GM12878 (cell line): ENCODE measurements around the gene ECI1. TPM values are rescaled to one million over a fixed set of nuclear protein-coding genes. Genes with fewer than 3 reads are reported as not detected.

ENCODE experiments used
- CHD1 ChIP-seq: IDR thresholded peaks from 2 replicates; pipeline ENCODE4 v1.6.1; 2012; ENCODE audit warnings: low read depth, low read length, improper control_type of control experiment
- DPF2 ChIP-seq: fragments of 450-650 bp; IDR thresholded peaks from 2 replicates; pipeline ENCODE4 v1.6.1; 2017; ENCODE audit warnings: mild to moderate bottlenecking
- EGR1 ChIP-seq, 2 experiments: IDR thresholded peaks; 1 replicate in 1 of 2; 2 replicates in 1 of 2; pipeline ENCODE4 v1.6.1; 2011 to 2012; ENCODE audit warnings: low read depth in 2 of 2, low read length in 2 of 2, borderline replicate concordance in 1 of 2, mild to moderate bottlenecking in 1 of 2, moderate library complexity in 1 of 2
- ESRRA ChIP-seq: IDR thresholded peaks from 2 replicates; pipeline ENCODE4 v1.6.1; 2012; ENCODE audit warnings: mild to moderate bottlenecking, low read length, improper control_type of control experiment
- ETV6 ChIP-seq, 2 experiments: fragments of 450-650 bp in 1 of 2; IDR thresholded peaks in 1 of 2; conservative IDR thresholded peaks in 1 of 2; 2 replicates each; pipeline ENCODE4 v1.6.1; 2014; ENCODE audit warnings: antibody characterized with exemption in 1 of 2, borderline replicate concordance in 1 of 2, low read depth in 1 of 2, mild to moderate bottlenecking in 1 of 2, moderate library complexity in 1 of 2
- FOXK2 ChIP-seq: fragments of 450-650 bp; IDR thresholded peaks from 2 replicates; pipeline ENCODE4 v1.6.1; 2017; ENCODE audit warnings: mild to moderate bottlenecking, moderate library complexity
- GATAD2B ChIP-seq: fragments of 450-650 bp; conservative IDR thresholded peaks from 2 replicates; pipeline ENCODE4 v1.6.1; 2017; ENCODE audit warnings: low read depth, mild to moderate bottlenecking, moderate library complexity
- HDGF ChIP-seq: fragments of 450-650 bp; IDR thresholded peaks from 2 replicates; pipeline ENCODE4 v1.6.1; 2016; ENCODE audit warnings: antibody characterized with exemption
- JUNB ChIP-seq: IDR thresholded peaks from 2 replicates; pipeline ENCODE4 v1.6.1; 2016; ENCODE audit warnings: antibody characterized with exemption, mild to moderate bottlenecking
- KLF5 ChIP-seq: fragments of 450-650 bp; IDR thresholded peaks from 2 replicates; pipeline ENCODE4 v1.6.1; 2014; ENCODE audit warnings: mild to moderate bottlenecking; ENCODE audit not compliant: partially characterized antibody
- NFXL1 ChIP-seq: fragments of 450-650 bp; IDR thresholded peaks from 2 replicates; pipeline ENCODE4 v1.6.1; 2017; ENCODE audit warnings: antibody characterized with exemption, mild to moderate bottlenecking, borderline replicate concordance
- NR2C2 ChIP-seq: IDR thresholded peaks from 2 replicates; pipeline ENCODE4 v1.6.1; 2011; ENCODE audit warnings: borderline replicate concordance, low read depth; ENCODE audit not compliant: control insufficient read depth, insufficient read length
- POLR2A ChIP-seq: IDR thresholded peaks from 2 replicates; pipeline ENCODE4 v1.6.1; 2011; ENCODE audit warnings: low read depth, mild to moderate bottlenecking, low read length
- POLR2AphosphoS5 ChIP-seq: IDR thresholded peaks from 2 replicates; pipeline ENCODE4 v1.6.1; 2011; ENCODE audit warnings: mild to moderate bottlenecking, low read length, inconsistent platforms
- POU2F2 ChIP-seq: IDR thresholded peaks from 3 replicates; pipeline ENCODE4 v1.6.1; 2011; ENCODE audit warnings: low read depth, mild to moderate bottlenecking, low read length, borderline replicate concordance
- RAD21 ChIP-seq: IDR thresholded peaks from 2 replicates; pipeline ENCODE4 v1.6.1; 2011; ENCODE audit warnings: mild to moderate bottlenecking, low read depth, low read length, moderate library complexity; ENCODE audit not compliant: insufficient read depth
- RFX5 ChIP-seq: IDR thresholded peaks from 2 replicates; pipeline ENCODE4 v1.6.1; 2011; ENCODE audit warnings: low read depth, low read length, improper control_type of control experiment
- SIX5 ChIP-seq: IDR thresholded peaks from 2 replicates; pipeline ENCODE4 v1.6.1; 2011; ENCODE audit warnings: mild to moderate bottlenecking, low read depth, low read length, moderate library complexity; ENCODE audit not compliant: severe bottlenecking
- STAT1 ChIP-seq: fragments of 450-650 bp; conservative IDR thresholded peaks from 2 replicates; pipeline ENCODE4 v1.6.1; 2014; ENCODE audit warnings: antibody characterized with exemption, mild to moderate bottlenecking
- STAT3 ChIP-seq: IDR thresholded peaks from 2 replicates; pipeline ENCODE4 v1.6.1; 2011; ENCODE audit warnings: low read depth, low read length, improper control_type of control experiment
- TARDBP ChIP-seq: IDR thresholded peaks from 2 replicates; pipeline ENCODE4 v1.6.1; 2016; ENCODE audit warnings: borderline replicate concordance
- TBL1XR1 ChIP-seq: IDR thresholded peaks from 2 replicates; pipeline ENCODE4 v1.6.1; 2012; ENCODE audit warnings: low read depth, low read length, improper control_type of control experiment
- TCF12 ChIP-seq: IDR thresholded peaks from 2 replicates; pipeline ENCODE4 v1.6.1; 2011; ENCODE audit warnings: low read depth, mild to moderate bottlenecking, low read length
- ZNF207 ChIP-seq: fragments of 450-650 bp; IDR thresholded peaks from 2 replicates; pipeline ENCODE4 v1.6.1; 2014; ENCODE audit warnings: antibody characterized with exemption, mild to moderate bottlenecking, borderline replicate concordance
- ZNF274 ChIP-seq: IDR thresholded peaks from one replicate; pipeline ENCODE4 v1.8.0; 2011; ENCODE audit not compliant: insufficient read length, insufficient read depth
- polyA plus RNA-seq, 11 experiments: library from polyadenylated mRNA; depleted of rRNA in 4 of 11; unstranded in 6 of 11; stranded (reverse) in 5 of 11; fragments of >200 nt; fragmentation: Nextera tagmentation in 4 of 11; fragmentation: Illumina TruSeq in 1 of 11; extraction: Ambion mirVana in 4 of 11; extraction: Trizol in 1 of 11; gene quantifications; 1 replicate in 1 of 11; 2 replicates in 10 of 11; pipeline versions ENCODE4 v1.2.1 to v1.2.3, GENCODE V29; 2011 to 2016; ENCODE audit warnings: inconsistent platforms in 2 of 11, missing spikeins in 2 of 11, low read depth in 1 of 11
- total RNA-seq, 4 experiments: library from RNA; depleted of rRNA in 3 of 4; stranded (reverse); fragments of >200 nt in 3 of 4; fragmentation: Illumina TruSeq in 1 of 4; extraction: Trizol in 1 of 4; gene quantifications; 2 replicates each; pipeline versions ENCODE4 v1.2.1 to v1.2.3, GENCODE V29; 2013 to 2021
- TF ChIP-seq, protein P1 (sequence below): fragments of 450-650 bp; IDR thresholded peaks from 2 replicates; pipeline ENCODE4 v1.6.1; 2014; ENCODE audit warnings: mild to moderate bottlenecking
- TF ChIP-seq, protein P2 (sequence below): fragments of 450-650 bp; IDR thresholded peaks from 2 replicates; pipeline ENCODE4 v1.6.1; 2017; ENCODE audit warnings: borderline replicate concordance
- TF ChIP-seq, protein P3 (sequence below): fragments of 450-650 bp; IDR thresholded peaks from 2 replicates; pipeline ENCODE4 v1.6.1; 2017; ENCODE audit warnings: mild to moderate bottlenecking, low read depth, inconsistent platforms; ENCODE audit not compliant: poor library complexity, severe bottlenecking

ECI1 gene
- total and polyA plus RNA-seq, 10 of the 15 experiments (the other 5 are each of a cell fraction or from before 2014, with no cell fraction given): 2.2 to 82.1 (median 24.8) TPM

DNA sequence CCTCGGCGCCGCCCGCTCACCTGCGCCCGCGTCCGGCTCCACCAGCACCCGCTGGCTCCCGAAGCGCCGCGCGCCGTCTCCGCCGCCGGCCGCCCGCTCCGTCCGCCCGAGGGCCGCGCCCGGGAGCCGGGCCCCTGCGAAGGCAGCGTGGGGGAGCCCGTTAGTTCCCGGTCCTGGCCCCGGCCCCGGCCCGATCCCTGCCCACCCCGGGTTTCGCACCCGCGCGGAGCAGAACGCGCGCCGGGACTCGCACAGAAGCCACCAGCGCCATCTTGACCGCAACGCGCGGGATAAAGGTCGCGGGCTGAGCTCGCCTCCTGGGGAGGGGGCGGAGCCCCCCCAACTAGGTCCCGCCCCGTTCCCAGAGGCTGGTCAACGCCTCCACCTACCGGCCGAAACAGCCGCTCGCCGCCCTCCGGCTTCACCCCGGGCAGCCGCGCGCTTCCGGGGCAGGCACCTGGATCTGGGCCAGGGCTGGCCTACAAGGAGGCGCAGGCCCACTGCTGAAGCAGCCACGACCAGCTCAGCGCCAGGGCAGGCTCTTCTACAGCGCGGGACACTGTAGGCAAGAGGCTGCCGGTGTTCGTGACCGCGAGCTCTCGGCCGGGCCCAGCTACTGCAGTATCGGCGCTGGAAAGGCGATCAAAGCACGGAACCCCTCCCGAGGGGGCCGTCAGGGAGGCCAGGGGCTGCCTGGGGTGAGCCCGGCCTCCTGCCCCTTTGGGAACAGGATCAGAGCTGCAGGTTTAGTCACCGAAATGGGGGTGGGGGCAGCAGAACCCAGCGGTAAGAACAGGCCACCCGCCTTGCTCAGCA, at the start of gene ECI1 (continued):
- no peak for TF ChIP-seq NR2C2
- no peak for TF ChIP-seq TBL1XR1
- TF ChIP-seq FOXK2: no peak
- TF ChIP-seq, protein P1, sequence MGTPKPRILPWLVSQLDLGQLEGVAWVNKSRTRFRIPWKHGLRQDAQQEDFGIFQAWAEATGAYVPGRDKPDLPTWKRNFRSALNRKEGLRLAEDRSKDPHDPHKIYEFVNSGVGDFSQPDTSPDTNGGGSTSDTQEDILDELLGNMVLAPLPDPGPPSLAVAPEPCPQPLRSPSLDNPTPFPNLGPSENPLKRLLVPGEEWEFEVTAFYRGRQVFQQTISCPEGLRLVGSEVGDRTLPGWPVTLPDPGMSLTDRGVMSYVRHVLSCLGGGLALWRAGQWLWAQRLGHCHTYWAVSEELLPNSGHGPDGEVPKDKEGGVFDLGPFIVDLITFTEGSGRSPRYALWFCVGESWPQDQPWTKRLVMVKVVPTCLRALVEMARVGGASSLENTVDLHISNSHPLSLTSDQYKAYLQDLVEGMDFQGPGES: no peak
- TF ChIP-seq ZNF274: no peak
- TF ChIP-seq GATAD2B: peak; percentile 91
- peak; percentile 57 for TF ChIP-seq KLF5
- no peak for TF ChIP-seq NFXL1
- TF ChIP-seq SIX5: no peak
- 0 out of 2 replicates have a peak, but pooled peaks have one; percentile 32 for TF ChIP-seq RAD21
- no peak for TF ChIP-seq STAT3
- TF ChIP-seq, protein P2, sequence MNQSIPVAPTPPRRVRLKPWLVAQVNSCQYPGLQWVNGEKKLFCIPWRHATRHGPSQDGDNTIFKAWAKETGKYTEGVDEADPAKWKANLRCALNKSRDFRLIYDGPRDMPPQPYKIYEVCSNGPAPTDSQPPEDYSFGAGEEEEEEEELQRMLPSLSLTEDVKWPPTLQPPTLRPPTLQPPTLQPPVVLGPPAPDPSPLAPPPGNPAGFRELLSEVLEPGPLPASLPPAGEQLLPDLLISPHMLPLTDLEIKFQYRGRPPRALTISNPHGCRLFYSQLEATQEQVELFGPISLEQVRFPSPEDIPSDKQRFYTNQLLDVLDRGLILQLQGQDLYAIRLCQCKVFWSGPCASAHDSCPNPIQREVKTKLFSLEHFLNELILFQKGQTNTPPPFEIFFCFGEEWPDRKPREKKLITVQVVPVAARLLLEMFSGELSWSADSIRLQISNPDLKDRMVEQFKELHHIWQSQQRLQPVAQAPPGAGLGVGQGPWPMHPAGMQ: no peak
- peak; percentile 69; the same call in 1 of the 2 replicates for TF ChIP-seq POLR2AphosphoS5
- TF ChIP-seq HDGF: peak; percentile 98
- TF ChIP-seq TARDBP: 0 out of 2 replicates have a peak, but pooled peaks have one; percentile 53
- 0 out of 2 replicates have a peak, but pooled peaks have one; percentile 49 for TF ChIP-seq TCF12
- TF ChIP-seq ZNF207: peak; percentile 42; the same call in 1 of the 2 replicates
- peak in 1 of 2 experiments; percentile 61; a peak in 1 of 3 replicates for TF ChIP-seq EGR1 (IDR thresholded peaks at IDR 0.05; ENCODE audit: borderline replicate concordance in 1 of 2, low read depth in 2 of 2, low read length in 2 of 2)
- TF ChIP-seq DPF2: peak; percentile 79; the same call in 1 of the 2 replicates
- TF ChIP-seq JUNB: no peak
- TF ChIP-seq STAT1: no peak
- no peak for TF ChIP-seq CHD1
- no peak for TF ChIP-seq ESRRA
- TF ChIP-seq POU2F2: peak; percentile 46; the same call in 1 of the 3 replicates
- TF ChIP-seq ETV6 (conservative IDR thresholded peaks at IDR 0.05 in 1 of 2, IDR thresholded peaks at IDR 0.05 in 1 of 2; ENCODE audit: borderline replicate concordance in 1 of 2, low read depth in 1 of 2): no peak
- TF ChIP-seq, protein P3, sequence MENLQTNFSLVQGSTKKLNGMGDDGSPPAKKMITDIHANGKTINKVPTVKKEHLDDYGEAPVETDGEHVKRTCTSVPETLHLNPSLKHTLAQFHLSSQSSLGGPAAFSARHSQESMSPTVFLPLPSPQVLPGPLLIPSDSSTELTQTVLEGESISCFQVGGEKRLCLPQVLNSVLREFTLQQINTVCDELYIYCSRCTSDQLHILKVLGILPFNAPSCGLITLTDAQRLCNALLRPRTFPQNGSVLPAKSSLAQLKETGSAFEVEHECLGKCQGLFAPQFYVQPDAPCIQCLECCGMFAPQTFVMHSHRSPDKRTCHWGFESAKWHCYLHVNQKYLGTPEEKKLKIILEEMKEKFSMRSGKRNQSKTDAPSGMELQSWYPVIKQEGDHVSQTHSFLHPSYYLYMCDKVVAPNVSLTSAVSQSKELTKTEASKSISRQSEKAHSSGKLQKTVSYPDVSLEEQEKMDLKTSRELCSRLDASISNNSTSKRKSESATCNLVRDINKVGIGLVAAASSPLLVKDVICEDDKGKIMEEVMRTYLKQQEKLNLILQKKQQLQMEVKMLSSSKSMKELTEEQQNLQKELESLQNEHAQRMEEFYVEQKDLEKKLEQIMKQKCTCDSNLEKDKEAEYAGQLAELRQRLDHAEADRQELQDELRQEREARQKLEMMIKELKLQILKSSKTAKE: no peak
- peak; percentile 91 for TF ChIP-seq POLR2A
- TF ChIP-seq RFX5: no peak
